Measurements from ENCODE around the gene FAM111A.

The FAM111A gene

DNA sequence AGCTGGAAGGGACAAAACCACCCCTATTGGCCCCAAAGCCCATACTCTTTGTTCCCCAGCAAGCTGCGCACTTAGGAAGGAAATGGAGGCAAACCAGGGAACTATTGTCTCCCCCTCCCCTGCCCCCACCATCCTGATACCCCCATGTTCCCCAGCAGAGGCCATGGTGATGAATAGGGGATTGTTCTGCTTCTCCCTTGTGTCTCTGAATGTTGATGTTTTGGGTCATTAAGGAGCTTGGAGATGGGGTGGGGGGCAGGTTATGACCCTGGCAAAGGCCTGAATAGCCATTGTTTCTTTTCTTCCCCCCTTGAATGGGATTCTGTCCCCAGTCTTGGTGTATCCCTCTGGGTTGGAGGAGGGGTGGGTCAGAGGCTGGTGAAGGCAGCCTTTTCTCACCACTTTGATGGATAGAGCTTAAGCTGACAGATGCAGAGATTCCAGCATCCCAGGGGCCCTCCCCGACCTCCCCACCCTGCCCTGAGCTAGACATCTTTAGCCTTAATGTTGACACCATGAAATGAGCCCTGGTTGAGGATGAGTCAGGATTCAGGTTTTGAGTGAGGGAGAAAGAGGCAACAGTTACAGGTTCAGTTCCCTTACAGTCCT lies 37.6 kb downstream of the FAM111A start:
- DNase-seq (ENCODE audit: low spot score) = no peak

DNA sequence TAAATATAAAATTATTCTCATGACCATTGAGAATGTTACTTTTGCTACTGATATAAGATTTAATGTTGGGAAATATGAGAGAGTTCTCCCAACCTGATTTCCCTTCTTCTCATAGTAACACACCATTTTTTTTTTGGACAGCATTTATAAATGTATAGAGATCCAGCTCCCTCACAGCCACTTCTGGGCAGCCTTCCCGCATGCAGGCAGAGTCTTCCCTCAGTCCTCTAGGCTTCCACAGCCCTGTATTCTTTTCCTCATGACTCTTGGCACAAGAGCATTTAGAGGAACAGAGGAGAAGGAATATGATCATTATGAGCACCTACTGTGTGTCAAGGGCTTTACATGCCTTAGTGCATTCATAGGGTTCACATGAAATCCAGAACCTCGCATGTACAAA lies 38.3 kb downstream of the FAM111A start:
- DNase-seq (ENCODE audit: low spot score) = no peak

DNA sequence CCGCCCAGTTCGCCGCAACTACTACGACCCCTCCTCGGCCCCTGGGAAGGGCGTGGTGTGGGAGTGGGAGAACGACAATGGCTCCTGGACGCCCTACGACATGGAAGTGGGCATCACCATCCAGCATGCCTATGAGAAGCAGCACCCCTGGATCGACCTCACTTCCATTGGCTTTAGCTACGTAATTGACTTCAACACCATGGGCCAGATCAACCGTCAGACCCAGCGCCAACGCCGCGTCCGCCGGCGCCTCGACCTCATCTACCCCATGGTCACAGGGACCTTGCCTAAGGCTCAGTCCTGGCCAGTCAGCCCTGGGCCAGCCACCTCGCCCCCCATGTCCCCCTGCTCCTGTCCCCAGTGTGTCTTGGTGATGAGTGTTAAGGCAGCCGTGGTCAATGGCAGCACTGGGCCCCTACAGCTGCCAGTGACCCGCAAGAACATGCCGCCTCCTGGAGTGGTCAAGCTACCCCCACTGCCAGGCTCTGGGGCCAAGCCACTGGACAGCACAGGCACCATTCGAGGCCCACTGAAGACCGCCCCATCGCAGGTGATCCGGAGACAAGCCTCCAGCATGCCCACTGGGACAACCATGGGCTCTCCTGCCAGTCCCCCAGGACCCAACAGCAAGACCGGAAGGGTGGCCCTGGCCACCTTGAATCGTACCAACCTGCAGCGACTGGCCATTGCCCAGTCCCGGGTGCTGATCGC lies 39.2 kb downstream of the FAM111A start:
- no peak for DNase-seq (ENCODE audit: low spot score)

DNA sequence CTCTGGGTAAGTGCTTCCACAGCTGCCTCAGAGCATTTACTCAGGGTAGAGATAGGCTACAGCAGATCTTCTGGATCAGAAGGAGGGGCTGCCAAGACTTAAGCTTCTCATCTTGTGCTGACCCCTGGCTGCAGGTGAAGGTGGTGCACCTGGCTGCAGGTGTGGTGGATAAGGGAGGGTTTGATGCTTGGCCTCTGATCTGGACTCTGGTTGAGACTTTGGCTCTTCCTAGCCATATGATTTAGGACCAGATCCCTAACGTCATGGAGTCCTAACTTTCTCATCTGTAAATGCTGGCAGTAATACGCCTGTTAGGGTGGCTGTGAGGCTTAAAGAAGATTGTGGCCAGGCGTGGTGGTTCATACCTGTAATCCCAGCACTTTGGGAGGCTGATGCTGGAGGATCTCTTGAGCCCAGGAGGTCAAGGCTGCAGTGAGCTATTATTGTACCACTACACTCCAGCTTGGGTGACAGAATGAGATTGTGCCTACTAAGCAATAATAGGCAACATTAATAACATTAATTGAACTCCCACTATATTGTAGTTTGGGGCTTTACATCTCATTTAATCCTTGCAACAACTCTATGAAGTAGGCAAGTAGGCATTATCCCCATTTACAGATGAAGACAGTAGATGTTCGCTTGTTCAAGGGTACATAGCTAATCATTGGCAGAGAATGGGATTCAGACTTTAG lies 39.9 kb downstream of the FAM111A start:
- no peak for DNase-seq (ENCODE audit: low spot score)

DNA sequence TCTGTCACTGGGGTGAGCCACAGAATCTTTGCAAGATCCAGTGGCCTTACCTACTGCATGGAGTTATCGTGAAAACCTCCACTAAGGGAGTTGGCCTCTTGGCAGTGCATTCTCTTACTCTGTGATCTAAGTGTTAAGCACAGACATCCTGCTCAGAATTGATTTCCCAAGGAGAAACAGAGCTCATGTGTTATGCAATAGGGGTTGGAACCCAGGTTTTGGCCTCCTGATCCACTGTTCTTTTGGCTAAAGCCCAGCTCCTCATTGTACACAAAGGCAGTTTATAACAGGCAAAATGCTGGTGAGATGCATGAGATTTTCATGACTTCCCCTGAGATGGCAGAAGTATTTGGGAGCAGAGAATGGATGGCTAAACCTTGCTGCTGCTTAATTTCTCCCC lies 41.1 kb downstream of the FAM111A start:
- no peak for DNase-seq (ENCODE audit: low spot score)

DNA sequence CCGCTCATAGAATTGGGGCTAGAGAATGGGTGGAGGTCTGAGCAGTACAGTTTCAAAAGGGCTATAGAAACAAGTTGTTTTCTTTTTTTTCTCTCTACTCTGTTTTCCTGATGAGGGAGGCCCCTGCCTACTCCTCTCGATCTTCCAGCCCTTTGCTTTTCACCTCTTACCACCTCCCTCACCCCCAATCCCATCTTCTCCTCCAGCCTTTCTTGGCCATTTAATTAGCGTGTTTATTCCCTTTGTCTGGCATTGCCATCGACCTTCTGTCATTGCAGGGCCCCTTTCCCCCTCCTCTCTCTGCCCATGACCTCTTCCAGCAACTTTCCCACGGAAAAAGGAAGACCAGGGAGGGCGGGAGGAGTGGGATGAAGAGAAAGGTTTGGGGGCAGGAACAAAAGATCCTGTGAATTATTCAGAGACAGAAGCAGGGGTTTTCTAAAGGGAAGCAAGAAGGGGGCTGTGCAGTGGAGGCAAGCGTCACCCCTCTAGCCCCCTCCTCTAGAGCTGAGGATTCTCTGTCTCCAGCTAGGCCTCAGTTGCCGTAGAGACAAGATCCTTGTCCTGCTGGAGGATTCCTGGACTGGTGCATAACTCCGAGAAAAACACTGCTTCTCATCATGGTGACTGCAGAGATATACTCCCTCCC lies 42.2 kb downstream of the FAM111A start:
- DNase-seq (ENCODE audit: low spot score) = no peak

DNA sequence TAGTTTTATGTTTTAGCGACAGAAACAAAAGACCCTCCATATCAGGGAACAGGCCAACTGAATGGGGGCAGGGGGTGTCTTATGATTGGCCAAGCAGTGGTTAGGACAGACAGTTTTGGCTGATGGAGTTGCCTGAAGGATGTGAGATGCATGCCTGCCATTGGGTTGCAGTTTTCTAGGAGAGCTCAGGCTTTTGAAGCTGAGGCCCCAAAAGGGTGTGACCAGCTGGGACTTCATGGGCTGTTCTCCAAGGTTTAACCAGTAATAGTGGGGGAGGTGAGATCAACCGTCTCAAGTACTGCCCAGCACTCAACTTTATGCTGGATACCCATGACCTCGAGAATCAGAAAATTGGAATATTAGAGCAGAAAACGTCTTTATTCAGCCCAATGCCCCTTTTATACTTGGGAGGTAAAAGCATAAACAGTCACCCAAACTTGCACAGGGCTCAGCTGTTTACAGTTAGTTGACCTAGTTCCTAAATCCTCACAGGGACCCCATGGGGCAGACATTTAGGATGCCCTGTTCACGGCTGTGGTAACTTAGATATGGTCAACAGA lies 42.8 kb downstream of the FAM111A start:
- no peak for DNase-seq (ENCODE audit: low spot score)

DNA sequence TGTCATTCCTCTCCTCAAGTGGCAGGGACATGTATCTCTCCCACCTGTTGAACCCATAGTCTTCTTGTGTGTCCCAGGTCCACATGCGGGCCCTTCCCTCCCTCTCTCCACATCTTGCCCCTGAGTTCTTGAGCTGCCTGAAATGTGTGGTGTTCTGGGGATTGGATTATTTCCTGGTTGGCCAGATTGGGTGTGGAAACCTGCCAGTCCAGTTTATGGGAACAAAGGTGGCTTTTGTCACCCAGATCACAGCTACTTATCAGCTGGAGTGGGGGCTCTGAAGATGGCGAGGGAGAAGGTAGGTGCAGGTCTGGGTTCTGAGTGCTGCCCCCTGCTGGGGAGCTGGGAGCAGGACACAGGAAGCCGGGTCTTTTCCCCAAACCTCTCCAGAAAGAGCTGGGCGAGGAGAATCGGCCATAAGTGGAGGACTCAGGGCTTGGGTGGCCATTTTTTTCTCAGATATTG lies 43.5 kb downstream of the FAM111A start:
- peak; percentile 65 for DNase-seq (ENCODE audit: low spot score)

DNA sequence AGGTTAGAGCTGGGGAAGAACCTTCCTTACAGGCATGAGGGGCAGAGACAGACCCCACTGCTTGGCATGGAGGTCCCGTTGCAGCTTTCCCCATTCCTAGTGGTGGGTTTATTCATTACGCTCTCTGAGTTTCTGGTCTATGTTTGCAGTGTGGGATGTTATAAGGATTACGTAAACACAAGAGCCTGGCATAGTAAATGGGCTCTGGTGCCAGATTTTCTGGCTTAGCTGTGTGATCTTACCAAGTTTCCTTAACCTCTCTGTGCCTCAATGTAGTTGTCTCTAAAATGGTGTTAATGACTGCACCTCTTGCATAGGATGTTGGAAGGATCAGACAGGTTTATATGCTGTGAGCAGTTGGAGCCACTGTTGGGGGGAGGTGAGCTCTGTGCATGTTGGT lies 44.4 kb downstream of the FAM111A start:
- DNase-seq (ENCODE audit: low spot score) = no peak

DNA sequence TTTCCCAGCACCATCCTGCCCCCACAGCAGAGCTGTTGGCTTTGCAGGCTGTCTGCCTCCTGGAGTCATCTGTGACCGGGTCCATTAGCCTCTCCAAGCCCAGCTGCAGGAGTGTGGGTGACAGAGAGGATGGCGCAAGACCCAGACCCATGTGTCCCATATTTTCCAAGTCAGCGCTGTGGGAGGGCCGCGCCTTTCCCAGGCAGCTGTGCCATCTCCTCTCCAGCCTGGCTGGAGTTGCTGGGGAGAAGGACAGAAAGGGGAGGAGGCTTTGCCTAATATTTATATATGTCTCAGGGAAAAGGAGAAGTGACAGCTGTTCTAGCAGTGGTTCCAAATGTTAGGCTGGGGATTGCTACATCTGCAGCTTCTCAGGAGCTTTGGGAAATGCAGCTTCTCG lies 44.9 kb downstream of the FAM111A start:
- no peak for DNase-seq (ENCODE audit: low spot score)

DNA sequence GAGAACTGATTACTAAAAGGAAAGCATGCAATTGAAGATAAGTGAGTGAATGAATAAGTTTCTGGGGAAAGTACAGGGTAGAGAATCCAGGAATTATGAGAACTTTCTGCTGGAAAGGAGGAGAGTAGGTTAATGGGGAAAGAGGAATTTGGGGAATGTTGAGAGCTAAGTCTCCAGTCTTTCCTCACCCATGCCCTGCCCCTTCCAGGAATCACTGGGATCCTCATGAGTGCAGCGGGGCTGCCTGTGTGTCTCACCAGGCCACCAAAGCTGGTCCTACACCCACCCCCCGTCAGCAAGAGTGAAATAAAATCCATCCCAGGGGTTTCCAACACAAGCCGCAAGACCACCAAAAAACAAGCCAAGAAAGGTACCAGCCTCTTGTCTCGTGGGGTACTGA lies 46.3 kb downstream of the FAM111A start:
- DNase-seq (ENCODE audit: low spot score) = no peak

DNA sequence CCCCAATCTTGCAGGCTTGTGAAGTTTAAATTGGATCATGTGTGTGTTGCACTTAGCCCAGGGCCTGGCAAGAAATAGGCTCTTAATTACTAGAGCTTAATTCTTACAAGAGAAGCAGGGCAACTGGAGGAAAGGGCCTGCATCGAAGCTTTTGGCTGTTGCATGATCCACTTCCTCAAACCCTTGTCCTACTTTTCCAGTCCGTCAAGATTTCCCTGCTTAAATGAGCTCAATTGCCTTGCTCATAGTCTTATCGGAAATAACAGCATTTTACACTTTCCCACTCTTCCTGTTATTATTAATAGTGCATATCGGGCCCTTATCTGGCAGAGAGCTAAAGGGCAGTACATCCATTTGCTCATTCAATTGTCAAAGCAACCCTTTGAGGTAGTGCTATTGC lies 47.3 kb downstream of the FAM111A start:
- no peak for DNase-seq (ENCODE audit: low spot score)

DNA sequence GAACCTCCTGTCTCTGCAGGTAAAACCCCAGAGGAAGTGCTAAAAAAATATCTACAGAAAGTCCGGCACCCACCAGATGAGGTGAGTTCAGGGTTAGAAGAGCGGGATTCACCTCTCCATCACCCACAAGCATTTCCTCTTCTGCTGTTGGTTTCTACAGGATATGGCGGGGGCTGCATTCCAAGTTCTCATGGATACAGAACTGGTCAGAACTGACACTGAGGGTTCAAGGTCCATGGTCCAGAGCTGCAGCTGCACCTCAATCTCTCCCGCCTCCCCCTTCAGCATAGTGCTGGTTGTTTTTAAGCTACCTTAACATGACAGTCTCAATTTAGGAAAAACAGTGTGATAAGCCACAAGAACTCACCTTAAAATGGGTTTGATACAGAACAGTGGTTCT lies 48.4 kb downstream of the FAM111A start:
- DNase-seq (ENCODE audit: low spot score) = no peak

DNA sequence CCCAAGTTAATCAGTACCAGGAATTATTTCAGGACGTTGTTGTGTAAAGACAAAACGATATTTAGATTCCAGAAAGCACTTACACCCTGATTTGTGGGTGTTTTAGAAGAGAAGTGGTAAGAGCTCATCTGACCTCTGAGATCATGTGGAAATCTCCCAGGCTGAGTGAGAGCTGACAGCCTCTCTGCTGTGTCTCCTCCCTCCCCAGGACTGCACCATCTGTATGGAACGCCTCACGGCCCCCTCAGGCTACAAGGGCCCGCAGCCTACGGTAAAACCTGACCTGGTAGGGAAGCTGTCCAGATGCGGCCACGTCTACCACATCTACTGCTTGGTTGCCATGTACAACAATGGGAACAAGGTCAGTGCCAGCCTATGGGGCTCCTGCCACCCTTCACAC lies 49.2 kb downstream of the FAM111A start:
- DNase-seq (ENCODE audit: low spot score) = no peak

DNA sequence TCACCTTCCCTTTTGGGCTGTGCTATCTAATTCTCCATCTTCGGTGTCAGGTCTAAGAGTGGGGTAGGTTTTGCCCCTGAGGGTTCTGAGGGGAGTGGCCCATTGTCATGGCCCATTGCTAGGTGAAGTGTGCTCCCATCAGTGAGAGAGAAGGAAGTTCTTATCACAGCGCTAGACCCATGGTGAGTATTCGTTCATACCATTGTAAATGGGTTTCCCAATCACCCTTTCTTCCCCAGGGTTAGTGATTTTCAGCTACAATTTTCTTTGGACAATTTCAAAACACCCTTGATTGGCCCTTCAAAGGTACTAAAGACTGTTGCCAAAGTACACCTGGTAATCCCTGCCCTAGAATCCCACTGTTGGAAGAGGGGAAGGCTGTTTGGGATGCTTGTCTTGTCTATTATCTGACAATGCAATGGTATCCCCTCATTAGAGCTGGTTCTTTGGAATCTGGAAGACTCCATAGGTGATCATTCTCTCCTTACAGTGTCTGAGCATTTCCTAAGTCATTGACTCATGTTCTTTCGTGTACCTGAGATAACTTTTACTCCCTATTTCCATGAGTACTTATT lies 49.9 kb downstream of the FAM111A start:
- DNase-seq (ENCODE audit: low spot score) = no peak

DNA sequence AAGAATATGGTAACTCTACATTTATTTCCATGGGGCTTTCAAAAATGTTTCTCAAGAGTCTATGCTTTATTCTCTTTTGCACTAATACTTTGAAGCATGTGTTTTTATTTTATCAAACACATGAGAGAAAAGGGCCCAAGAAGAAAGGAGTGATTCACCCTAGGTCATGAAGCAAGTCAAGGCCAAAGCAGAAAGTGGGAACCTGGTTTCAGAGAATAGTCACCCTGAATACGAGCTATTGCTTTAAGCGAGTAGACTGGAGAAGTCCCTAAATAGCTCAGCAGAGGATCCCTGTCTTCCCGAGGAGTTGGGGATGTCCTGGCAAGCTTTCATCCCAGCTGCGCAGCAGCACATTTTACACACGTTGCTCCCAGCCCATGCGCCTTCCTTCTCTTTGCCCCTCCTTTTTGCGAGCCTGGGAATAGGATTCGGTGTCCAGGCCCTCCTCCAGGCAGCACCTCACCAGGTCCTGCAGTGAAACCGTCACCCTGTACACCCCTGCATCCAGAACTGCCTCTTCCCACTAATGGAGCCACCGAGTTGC lies 51.0 kb downstream of the FAM111A start:
- DNase-seq (ENCODE audit: low spot score) = no peak

DNA sequence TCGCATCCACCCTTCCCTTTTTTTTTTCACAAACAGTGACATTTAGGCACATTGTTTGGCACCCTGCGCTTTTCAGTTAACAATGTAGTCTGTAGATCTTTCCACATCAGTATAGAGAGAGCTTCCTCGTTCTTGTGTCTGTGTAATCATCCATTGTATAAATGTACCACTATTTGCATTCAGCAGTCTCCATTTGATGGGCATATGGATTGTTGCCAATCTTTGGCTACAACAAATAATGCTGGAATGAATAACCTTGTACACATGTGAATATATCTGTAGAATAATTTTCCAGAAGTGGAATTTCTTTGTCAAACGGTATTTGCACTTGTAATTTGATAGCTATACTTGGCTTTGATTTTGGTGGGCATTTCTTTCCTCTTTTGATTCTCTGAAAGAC lies 52.9 kb downstream of the FAM111A start:
- DNase-seq (ENCODE audit: low spot score) = no peak

DNA sequence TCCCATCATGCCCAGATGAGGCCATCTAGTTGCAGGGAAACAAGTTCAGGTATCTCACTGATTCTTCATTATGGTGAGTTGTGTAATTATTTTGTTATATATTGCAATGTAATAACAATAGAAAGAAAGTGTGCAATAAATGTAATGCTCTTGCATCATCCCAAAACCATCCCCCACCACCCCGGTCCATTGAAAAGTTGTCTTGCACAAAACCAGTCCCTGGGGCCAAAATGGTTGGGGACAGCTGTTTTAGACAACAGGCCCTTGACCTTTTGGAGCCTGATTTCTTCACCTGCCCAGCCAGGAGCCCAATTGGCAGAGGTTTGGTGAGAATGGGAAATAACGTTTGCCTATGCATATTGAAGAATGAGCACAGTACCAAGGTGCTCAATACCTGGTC lies 54.1 kb downstream of the FAM111A start:
- no peak for DNase-seq (ENCODE audit: low spot score)

DNA sequence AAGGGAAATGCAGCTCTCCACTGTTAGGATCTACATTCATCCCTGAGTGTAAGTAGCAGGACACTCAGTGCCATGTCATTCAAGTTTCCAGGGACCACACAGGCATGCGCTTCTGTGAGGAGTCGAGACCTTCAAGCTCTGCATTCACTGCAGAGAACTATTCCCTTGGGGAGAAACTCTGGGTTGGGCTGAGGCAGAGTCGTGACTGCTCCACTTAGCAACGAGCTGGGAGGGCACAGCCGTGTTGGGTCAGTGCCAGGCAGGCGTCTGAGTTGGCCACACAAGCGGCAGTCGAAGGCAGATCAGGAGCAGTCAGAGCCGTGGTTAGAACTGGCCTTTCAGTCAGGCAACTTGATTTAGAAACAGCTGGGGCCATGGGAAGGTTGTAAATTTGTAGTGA lies 55.3 kb downstream of the FAM111A start:
- no peak for DNase-seq (ENCODE audit: low spot score)

DNA sequence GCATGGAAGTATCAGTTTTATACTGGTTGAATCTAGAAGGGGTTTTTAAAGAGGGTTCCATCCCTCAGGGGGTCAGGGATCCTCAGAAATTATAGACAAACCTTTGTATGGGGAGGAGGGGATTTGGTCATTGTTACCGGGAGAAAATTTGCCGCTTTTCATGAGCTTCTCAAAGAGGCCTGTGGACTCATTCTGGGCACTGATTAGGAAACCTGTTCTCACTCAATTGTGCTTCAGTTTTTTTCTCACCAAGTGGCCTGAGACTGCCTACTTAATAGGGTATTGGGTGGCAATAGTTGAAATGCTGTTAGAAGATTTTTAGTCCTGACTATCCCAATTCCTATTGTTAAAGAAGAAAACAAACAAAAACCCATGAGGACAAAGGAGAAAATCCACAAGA lies 56.1 kb downstream of the FAM111A start:
- no peak for DNase-seq (ENCODE audit: low spot score)

DNA sequence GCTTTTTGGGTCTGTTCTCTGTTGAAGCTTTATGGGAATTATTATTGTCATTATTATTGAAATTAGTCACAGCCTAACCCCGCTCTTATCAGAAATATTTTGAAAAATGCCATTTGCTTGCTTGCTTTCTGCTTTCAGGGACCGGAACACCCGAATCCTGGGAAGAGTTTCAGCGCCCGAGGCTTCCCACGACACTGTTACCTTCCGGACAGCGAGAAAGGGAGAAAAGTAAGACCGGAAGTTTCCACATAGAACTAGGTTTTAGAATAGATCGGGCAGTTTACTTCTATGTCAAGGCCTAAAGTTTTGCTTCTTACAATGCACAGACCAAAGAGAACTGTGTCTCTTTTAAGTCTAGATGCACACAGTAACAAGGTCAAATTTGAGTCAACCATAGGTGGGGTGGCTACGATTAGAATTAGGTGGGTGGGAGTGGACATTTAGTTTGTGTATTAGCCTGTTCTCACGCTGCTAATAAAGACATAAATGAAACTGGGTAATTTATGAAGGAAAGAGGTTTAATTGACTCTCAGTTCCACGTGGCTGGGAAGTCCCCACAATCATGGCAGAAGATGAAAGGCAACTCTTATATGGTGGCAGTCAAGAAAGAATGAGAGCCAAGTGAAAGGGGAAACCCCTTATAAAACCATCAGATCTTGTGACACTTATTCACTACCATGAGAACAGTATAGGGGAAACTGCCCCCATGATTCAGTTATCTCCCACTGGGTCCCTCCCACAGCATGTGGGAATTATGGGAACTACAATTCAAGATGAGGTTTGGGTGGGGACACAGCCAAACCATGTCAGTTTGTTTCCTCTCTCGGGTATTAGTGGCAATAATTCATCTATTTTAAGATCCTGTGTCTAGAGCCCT lies 57.1 kb downstream of the FAM111A start:
- DNase-seq (ENCODE audit: low spot score) = no peak
